SW 1271 (cell line): ENCODE measurements around the gene TP53TG5.

Source experiments
- DNase-seq, 2 experiments: peaks; one replicate each; lab custom pipeline; 2025; lab: John Stamatoyannopoulos, UW

The TP53TG5 gene

DNA sequence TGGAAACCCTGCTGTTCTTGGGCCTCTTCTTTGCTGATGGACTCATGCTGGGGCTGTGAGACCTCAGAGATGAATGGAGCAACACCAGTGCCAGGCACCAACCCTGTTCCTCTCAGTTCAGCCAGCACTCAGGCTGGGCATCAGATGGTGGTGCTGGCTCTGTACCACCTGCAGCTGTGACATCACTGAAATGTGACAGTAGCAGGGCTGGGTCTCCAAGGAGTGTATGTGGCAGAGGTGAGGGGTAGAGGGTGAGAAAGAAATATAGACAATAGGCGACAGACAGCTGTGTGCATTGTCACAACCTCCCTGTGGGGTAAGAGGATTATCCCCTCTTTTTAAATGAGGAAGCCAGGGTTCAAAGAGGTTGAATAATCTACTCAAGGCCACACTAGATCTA, at the start of gene TP53TG5:
Gene TP53TG5, minus strand, starts transcription at position 135 of the 400 bp plus-strand sequence. Its CDS starts 89 bp downstream, at position 46.
- DNase-seq, result no peak

DNA sequence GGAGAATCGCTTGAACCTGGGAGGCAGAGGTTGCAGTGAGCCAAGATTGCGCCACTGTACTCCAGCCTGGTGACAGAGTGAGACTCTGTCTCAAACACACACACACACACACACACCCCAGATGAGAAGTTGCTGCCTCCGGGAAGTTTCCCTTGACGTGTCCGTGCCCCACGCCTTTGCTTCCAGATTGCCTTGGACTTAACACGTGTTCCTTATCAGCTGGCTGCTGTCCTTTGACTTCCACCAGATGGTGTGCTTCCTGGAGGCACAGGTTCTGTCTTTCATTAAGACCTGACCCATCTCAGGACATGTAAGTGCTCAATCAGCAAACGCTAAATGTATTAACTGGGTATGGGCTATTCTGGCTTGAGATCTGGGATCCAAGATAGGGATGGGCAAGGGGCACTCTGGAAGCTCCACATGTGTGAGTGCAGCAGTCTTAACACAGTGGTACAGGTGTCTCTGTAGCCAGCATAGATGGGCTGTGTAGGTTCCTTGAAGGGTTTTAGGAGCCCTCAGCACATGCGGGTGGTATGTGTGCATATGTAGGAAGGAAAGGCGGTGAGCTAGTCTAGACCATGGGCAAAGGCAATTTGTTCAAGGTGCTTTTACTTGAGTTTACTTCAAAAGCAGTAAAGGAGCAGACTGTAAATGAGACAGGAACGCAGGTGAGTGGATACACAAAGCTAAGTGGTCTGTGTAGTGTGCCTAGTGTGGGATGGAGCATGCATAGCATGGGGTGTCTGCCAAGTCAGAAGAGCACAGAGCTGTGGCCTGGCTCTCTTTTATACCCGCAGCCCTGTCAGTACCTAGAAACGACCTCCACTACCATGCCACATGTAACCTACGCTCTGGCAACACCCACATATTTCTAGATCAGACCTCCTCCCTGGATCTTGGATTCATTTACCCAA, 49.4 kb upstream of the TP53TG5 start:
- DNase-seq, result no peak

DNA sequence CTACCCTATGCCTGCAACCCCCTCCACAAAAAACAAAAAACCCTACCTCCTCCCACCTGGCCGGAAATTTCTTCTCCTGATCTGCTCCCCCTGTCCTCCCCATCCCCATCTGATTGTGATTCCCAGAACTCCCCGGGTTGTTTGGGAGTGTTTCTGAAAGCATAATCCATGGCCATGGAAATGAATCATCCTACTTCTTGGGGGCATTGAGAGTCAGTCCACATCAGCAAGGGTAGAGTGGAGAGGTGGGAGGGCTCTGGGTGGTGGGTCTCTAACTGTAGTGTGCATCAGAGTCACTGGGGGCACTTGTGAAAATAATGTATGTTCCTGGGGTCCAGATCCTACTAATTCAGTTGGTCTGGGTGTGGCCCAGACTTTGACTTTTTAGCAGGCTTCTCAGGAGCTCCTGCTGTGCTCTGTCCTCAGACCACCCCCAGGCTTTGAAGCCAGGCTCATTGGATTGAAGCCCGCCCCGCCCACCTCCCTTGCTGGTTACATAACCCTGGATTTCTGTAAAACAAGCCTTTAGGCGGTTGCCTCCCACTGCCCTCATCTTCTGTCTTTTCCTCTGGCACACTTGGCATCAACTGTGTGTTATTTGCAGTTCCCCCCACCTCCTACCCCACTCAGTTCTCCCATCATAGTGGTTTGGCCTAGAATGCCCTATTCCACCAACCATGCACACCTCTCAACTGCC, 48.3 kb upstream of the TP53TG5 start:
- no peak for DNase-seq

- no peak for DNase-seq
These were observed 47.4 kb upstream of the TP53TG5 start for GRCh38 chr20:45425561-45425960.

DNA sequence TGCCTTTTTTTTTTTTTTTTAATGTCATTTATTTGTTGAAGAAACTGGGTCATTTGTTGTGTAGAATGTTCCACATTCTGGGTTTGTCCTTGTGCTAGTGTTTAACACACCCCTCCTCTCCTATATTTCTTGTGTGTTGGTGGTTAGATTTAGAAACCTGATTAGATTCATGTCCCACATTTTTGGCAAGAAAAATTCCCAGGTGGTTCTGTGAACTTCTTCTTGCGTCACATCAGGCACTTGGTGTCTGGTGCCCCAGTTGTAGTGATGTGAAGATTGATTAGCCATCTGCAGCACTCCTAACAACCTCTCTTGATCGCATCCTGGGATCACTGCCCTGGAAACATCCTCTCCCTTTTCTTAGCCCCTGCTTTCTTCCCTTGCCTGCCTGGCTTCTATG, 45.6 kb upstream of the TP53TG5 start:
- no peak for DNase-seq

- no peak for DNase-seq
These were observed 42.0 kb upstream of the TP53TG5 start for GRCh38 chr20:45420125-45420524.

- DNase-seq, result peak in 1 of 2 experiments; percentile 18
These were observed 41.3 kb upstream of the TP53TG5 start for GRCh38 chr20:45419188-45420091.

GRCh38 chr20:45416917-45417316, 38.8 kb upstream of the TP53TG5 start:
- DNase-seq, result no peak

- peak; percentile 74 to 86 for DNase-seq
These were observed 37.9 kb upstream of the TP53TG5 start, which contains the start of gene PIGT for GRCh38 chr20:45415822-45416637. Gene PIGT, plus strand, starts transcription at chr20:45416141. Its CDS starts 16 bp downstream, at chr20:45416157.

DNA sequence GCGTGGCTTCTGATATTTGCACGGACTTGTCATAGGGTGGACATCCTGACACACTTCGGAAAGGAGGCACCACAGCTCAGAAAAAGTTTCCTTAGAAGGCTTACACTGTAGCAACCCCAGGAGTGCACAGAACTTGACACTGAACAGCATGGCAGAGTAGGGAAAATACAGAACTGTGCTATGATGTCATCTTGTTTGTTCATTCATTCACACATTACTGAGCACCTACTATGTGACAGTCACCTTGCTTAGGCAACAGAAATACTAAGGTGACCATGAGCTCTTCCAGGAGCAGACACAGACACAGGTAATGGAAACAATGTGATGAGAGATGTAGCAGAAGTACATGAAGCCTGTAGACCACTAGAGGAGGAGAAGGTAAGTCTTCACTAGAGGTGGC, 35.4 kb upstream of the TP53TG5 start:
- DNase-seq, result no peak

DNA sequence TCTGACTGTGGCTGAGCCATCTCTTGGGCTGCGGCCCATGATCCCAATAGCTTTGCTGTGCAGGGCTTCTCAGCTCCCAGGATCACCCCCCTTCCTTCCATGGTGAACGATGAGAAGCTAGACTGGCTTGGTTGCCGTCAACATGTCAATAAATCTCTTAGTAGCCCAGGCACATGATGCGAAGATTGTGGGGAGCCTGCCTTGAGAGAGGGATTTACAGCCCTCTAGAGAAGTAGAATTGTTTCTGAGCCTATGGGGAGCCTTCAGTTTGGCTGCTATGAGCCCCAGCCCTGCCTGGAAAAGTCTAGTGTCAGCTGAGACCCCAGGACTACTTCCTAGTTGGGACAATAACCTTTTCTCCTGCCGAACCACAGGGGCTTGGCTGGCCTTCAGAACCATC, 34.5 kb upstream of the TP53TG5 start:
- no peak for DNase-seq

DNA sequence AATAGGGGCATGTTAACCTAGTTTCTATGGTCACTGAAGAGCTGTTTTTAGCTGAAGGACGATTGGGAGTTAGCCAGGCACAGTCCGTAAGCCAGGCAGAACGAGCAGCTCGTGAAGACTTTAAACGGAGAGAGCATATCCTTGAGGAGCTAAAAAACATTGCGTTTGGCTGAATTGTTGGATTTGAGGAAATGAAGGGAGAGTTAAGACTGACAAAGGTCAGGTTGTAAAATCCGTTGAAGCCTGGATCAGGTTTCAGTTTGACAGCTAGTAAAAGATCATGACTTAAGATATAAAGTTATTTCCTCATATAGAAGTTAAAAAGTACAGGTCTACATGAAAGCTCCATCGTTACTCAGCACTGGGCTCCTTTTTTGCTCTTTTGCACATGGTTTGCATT, 32.8 kb upstream of the TP53TG5 start:
- no peak for DNase-seq

DNA sequence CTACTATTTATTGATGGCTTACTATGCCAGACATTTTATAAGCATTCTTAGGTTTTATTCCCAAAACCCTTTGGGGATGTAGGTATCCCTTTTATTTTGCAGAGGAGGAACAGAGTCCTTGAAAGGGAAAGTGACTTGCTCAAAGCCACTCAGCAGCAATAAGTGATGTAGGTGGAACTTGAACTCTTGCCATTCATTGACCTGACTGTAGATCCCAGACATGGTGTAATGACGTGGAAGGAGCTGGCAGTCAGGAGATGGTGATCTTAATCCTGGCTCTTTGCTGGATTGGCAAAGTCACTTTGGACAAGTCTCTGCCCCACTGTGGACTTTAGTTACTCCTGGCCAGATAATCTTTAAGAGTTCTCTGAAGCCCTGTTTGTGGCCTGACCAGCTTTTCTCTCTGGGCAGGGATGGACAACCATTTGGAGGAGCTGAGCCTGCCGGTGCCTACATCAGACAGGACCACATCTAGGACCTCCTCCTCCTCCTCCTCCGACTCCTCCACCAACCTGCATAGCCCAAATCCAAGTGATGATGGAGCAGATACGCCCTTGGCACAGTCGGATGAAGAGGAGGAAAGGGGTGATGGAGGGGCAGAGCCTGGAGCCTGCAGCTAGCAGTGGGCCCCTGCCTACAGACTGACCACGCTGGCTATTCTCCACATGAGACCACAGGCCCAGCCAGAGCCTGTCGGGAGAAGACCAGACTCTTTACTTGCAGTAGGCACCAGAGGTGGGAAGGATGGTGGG, 31.6 kb upstream of the TP53TG5 start:
- DNase-seq, result no peak

DNA sequence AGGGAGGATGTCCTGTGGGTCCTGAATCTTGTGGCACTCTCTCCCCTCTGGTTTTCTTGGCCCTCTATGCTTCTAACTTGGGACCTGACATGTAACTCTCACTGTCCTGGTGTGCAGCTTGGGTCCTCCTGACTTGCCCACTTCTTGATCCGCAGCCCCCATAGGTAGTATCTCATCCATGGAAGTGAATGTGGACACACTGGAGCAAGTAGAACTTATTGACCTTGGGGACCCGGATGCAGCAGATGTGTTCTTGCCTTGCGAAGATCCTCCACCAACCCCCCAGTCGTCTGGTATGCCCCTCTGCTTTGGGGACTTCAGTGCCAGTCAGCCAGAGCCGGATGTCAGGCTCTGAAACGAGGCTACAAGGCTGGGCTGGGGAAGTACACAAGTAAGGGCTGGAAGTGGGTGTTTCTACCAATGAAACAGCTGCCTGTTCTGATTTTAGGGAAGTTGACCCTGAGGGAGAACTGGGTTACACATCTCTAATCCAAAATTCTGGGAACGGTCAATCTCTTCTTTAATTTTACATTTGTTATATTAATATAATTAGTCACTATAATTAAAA, 30.6 kb upstream of the TP53TG5 start:
- no peak for DNase-seq

DNA sequence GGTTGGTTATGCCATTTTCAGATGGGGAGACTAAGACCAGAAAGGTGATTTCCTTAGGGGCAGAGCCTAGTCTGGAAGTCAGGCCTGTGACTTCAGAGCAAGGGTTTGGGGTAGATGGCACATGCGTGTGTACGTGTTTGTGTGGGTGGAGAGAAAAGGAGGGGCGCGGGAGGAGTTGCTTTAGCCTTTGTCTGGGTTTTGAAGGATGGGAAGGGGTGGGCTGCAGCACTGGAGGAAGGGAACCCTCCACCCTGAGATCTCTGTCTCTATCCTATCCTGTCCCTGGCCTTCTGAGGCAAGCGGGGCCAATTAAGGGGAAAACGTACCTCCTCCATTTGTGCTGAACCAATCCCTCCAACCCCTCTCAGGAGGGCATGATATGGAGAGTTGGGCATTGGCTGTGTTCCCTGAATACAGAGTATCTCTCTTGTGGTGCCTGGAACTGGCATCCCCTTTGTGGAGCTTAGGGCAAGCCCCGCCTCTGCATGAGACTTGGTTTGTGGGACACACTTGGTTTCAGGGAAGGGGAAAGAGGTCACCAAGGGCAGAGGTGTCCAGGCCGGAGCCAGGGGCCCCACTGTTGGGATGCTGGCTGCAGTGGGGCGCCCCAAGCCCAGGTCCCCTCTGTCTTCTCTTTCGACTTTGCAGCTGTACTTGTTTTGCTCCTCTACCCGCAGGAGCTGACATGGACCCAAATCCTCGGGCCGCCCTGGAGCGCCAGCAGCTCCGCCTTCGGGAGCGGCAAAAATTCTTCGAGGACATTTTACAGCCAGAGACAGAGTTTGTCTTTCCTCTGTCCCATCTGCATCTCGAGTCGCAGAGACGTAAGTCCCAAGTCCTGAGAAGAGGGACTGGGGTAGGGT, 29.9 kb upstream of the TP53TG5 start, which contains the start of gene DBNDD2:
Gene DBNDD2, plus strand, starts transcription at position 507 of the 863 bp plus-strand sequence. Its CDS starts 179 bp downstream, at position 686.
- no peak for DNase-seq

- DNase-seq, result peak in 1 of 2 experiments; percentile 33
These were observed 29.1 kb upstream of the TP53TG5 start for GRCh38 chr20:45407067-45407745.

DNA sequence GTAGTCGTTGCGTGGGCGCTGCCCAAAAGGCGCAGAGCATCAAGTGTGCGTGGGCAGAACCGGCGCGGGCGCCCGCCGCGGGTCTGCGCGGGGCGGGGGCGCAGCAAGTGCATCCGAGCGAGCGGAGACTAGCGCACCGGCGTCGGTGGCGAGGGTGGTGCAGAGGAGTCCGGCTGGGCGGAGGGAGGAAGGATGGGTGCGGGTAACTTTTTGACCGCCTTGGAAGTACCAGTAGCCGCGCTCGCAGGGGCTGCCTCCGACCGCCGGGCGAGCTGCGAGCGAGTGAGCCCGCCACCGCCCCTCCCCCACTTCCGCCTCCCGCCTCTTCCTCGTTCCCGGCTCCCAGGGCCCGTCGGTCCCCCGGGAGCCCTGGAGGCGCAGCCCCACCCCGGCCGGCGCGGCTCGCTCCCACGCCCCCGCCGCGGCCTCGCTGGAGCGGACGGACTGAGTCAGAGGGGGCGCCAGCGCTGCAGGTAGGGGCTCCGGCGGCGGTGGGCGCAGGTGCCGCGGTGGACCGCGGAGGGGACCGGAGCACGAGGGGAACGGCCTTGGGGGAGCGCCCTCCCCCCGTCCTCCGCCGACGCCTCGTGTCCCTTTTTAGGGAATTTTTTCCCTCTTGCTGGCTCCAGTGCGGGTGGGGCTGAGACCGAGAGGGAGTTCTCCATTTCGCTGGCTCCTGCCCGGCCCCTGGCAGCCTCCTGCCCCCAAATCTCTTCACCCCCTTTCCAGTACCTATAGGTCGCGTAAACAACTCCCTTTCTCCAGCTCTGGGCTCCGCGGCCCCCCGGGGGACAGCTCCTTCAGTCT, 28.3 kb upstream of the TP53TG5 start:
- DNase-seq, result peak in 1 of 2 experiments; percentile 26
